Measurements from ENCODE around the gene PALLD. TPM values are rescaled to one million over a fixed set of nuclear protein-coding genes. Genes with fewer than 3 reads are reported as not detected.

Gene PALLD
- total RNA-seq, 1 experiment from 2014 or later: 18.3 TPM

DNA sequence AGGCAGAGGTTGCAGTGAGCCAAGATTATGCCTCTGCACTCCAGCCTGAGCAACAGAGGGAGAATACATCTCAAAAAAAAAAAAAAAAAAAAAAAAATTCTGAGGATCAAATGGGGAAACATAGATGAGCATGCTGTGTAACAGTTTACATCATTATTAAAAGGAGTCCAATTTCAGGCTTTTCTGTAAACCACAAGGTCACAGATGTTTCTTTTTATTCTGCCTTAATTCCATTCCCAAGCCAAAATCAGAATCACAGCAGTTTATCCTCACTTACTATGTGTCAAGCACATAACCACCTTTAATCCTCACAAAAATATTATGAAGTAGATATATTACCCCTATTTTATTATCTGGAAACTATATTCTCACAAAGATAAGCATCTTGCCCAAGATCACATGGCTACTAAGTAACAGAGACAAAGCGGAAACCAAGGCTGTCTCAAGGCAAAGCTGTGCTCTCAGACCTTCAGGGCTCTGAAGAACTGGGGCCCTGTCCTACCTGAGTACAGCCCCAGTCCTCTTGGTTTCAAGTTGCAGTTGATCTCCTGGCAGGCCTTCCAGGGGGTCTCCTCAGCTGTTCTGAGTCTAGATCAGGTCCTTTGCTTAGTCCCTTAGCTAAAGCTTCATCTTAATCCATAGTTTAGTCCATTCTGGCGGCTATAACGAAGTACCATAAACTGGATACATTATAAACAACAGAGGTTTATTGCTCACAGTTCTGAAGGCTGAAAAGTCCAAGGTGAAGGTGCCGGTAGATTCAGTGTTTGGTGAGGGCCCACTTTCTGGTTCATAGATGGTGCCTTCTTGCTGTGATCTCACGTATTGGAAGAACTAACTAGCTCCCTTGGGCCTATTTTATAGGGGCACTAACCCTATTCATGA, 141.3 kb downstream of the PALLD start:
- no peaks in the 10 kb centered on the region for H3K9me3 Mint-ChIP-seq
- Histone ChIP-seq H3K79me1 (ENCODE audit: insufficient read depth, low read depth, low read length, poor library complexity, severe bottlenecking) (no peaks in the 10 kb centered on the region), H3K27ac (ENCODE audit: insufficient read length, low read depth, low read length) (no peak overlapping the region), H4K8ac (replicated peaks; ENCODE audit: insufficient read length, low read depth, low read length) (no peak overlapping the region), H3K23ac (ENCODE audit: insufficient read length, low read depth, low read length) (no peak overlapping the region), H3K18ac (ENCODE audit: insufficient read length, low read depth, low read length) (no peak overlapping the region), H3K79me2 (ENCODE audit: insufficient read depth, low read length) (no peaks in the 10 kb centered on the region; the same call in 1 of the 2 replicates), H4K5ac (ENCODE audit: insufficient read length, low read depth, low read length) (no peak overlapping the region), H2BK20ac (ENCODE audit: low read depth, low read length, poor library complexity, severe bottlenecking) (no peak overlapping the region), H2BK120ac (ENCODE audit: low read depth, low read length, poor library complexity, severe bottlenecking) (no peak overlapping the region), H2AFZ (ENCODE audit: low read length) (no peak overlapping the region), H2AK5ac (ENCODE audit: insufficient read length, low read length) (no peak overlapping the region), H3K9me3 (ENCODE audit: control insufficient read depth, low read depth, low read length) (no peaks in the 10 kb centered on the region), H4K91ac (ENCODE audit: insufficient read length, low read depth, low read length) (no peak overlapping the region), H4K20me1 (ENCODE audit: control insufficient read depth, insufficient read depth, insufficient read length) (no peaks in the 10 kb centered on the region), H3K27me3 (ENCODE audit: insufficient read depth, low read length) (no peaks in the 10 kb centered on the region; the same call in 1 of the 2 replicates), H2BK15ac (ENCODE audit: low read depth, low read length) (no peak overlapping the region), H3K56ac (ENCODE audit: insufficient read length, low read depth, low read length) (no peak overlapping the region), H3K14ac (ENCODE audit: insufficient read depth, low read length) (no peak overlapping the region), H3K9ac (ENCODE audit: extremely low read depth, insufficient read length, low read length) (no peak overlapping the region), H3K4ac (ENCODE audit: low read depth, low read length) (no peak overlapping the region), H3K4me2 (ENCODE audit: insufficient read depth, insufficient read length, low read length) (no peak overlapping the region), H3K23me2 (ENCODE audit: insufficient read length, low read depth, low read length, poor library complexity, severe bottlenecking) (no peaks in the 10 kb centered on the region), H3K4me1 (ENCODE audit: insufficient read depth, low read length) (no peaks in the 10 kb centered on the region), H2BK12ac (ENCODE audit: insufficient read length, low read depth, low read length) (no peak overlapping the region), H2BK5ac (ENCODE audit: insufficient read length, low read length) (no peak overlapping the region), H3T11ph (ENCODE audit: low read length) (no peak overlapping the region)
- H3K4me3 Mint-ChIP-seq: no peak overlapping the region
- no CpG with 5 or more reads among the region's 5 CpGs for WGBS (ENCODE audit: extremely low coverage, insufficient read length, low lambda C conversion rate)
- peaks cover 19 to 26% of the 10 kb centered on the region in 2 experiments for H3K4me1 Mint-ChIP-seq
- no peaks in the 10 kb centered on the region; a peak in 1 of 7 replicates for H3K36me3 Mint-ChIP-seq (ENCODE audit: insufficient read depth in 1 of 3, low read depth in 3 of 3)
- H3K27me3 Mint-ChIP-seq (ENCODE audit: low read depth): peaks cover 9% of the 10 kb centered on the region
- no peak for DNase-seq
- no peak overlapping the region for H3K27ac Mint-ChIP-seq
- TF ChIP-seq, protein P1, sequence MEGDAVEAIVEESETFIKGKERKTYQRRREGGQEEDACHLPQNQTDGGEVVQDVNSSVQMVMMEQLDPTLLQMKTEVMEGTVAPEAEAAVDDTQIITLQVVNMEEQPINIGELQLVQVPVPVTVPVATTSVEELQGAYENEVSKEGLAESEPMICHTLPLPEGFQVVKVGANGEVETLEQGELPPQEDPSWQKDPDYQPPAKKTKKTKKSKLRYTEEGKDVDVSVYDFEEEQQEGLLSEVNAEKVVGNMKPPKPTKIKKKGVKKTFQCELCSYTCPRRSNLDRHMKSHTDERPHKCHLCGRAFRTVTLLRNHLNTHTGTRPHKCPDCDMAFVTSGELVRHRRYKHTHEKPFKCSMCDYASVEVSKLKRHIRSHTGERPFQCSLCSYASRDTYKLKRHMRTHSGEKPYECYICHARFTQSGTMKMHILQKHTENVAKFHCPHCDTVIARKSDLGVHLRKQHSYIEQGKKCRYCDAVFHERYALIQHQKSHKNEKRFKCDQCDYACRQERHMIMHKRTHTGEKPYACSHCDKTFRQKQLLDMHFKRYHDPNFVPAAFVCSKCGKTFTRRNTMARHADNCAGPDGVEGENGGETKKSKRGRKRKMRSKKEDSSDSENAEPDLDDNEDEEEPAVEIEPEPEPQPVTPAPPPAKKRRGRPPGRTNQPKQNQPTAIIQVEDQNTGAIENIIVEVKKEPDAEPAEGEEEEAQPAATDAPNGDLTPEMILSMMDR (conservative IDR thresholded peaks at IDR 0.05): no peak

Measured in H9 (cell line).